Stimulated activated CD4-positive, alpha-beta T cell treated with anti-CD3 and anti-CD28 coated beads, Interleukin-15, amount 100 ng/mL, for 1 hour (primary cell): ENCODE measurements around the gene PHTF2.
"Not testable (repeated sequence)": the region's sequence is repeated elsewhere in the genome, so short reads cannot be mapped to it uniquely, and the experiment has no call there.

Source experiments
- DNase-seq, 2 donors: peaks; one replicate each; pipeline ENCODE4 v3.0.0-alpha.2; 2020; ENCODE audit warnings: low read depth in 1 of 2, low spot score in 1 of 2

The PHTF2 gene

DNA sequence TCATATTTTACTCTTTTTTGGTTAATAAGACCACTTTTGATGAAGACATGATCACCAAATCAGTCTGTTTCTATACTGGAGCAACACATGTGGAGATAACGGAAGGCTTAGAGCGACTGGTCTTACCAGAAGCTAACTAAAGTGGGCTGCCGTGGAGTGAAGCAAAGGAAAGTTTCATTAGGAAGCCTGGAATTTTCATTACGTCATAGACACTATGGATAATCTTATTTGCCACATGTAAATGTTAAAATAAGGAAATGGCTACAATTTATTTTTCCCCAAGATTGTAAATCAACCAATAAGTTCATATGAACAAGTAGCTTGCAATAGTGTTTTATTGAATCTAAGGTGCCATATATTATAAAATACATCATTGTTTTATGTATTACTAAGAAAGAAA lies 185.4 kb downstream of the PHTF2 start:
- no peak for DNase-seq

DNA sequence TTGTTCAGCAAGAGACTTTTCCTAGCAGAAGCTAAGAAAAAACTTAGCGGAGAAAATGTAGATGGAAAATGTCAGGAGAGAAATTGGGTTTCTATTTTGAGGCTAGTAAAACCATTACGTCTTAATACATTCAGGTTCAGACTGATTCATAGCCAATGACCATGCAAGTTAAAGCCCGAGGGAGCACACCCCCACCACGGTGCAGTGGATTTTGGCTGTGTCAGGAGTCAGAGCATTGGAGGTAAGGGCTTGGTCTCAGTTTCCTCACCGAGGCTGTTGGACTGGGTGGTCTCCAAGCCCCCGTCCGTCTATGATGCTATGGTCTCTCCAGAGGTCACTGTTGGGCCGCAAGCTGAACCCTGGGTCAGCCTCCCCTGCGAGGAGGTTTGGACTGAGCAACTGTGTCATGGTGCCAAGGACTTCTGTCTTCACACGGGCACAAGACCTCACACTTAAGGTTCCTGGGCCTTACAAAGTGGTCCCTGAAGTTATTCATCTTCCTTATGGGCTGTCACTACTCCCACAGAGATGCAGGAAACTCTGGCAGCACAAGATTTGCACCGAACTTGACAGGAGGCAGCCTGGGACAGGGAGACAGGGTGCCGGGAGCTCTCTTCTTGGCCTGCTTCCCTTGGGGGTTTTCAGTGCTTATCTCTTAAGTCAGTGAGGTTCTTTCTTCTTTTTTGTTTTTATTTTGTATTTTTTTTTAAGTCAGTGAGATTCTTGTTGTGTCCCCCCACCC lies 186.8 kb downstream of the PHTF2 start:
- DNase-seq, result no peak

DNA sequence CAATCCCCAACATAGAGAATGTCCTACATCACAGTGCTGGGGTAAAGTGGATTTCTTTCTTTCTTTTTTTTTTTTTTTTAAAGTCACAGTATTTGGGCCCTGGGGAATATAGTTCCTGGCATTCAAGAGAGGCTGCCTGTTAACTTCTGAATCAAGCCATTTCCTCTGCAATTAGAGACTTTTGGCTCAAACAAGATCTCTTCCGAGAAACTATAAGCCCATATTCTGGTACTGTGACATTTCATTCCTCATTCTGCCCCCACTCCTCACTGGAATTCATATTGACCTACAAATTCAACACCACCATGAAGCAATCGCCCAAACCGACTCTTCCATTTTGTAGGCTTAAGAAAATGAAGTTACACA lies 187.4 kb downstream of the PHTF2 start:
- no peak for DNase-seq

DNA sequence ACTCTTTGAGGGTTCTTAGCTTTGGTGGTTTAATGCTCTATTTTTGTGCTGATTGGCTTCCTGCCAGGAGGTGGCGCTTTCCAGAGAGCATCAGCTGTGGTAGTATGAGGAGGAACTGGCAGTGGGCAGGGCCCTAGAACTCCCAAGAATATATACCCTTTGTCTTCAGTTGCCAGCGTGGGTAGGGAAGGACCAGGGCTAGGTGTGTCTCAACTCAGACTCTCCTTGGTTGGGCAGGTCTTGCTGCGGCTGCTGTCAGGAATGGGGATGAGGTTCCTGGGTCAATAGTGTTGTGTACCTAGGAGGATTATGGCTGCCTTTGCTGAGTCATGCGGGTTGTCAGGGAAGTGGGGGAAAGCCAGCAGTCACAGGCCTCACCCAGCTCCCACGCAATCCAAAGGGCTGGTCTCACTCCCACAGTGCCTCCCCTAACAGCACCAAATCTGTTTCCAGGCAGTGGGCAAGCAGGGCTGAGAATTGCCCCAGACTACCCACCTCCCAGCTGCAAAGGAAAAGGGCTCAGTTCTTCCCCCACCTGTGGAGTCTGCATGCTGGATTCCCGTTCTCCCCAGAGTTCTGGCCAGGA lies 191.5 kb downstream of the PHTF2 start:
- no peak for DNase-seq

DNA sequence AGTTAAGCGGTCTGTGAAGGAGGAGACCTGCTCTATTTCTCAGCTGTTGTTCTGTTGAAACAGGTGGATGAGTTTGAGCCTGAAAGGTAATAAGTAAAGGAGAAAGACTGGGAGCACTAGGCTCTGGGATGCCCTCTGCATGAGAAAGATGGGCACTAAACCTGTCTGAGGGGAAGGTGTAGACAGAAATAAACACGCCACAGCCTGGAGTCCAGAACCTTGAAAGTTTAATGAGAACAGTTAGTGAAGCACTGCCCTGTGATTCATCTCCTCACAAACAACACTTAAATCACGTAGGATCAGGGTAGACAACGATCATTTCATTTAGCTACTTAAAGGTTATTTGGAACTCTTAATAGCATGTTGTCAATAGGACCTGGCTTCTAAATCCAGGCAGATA lies 193.1 kb downstream of the PHTF2 start:
- DNase-seq, result no peak

DNA sequence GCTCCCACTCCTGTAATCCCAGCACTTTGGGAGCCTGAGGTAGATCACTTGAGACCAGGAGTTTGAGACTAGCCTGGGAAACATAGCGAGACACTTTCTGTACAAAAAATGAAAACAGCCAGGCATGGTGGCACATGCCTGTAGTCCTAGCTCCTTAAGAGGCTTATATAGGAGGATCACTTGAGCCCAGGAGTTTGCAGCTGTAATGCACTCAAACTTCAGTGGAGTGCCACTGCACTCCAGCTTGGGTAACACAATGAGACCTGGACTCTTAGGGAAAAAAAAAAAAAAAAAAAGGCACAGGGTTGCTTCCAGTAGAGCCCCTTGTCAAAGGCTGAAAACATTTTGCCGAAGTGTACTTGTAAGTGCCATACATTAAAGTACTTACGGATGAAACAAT lies 195.3 kb downstream of the PHTF2 start:
- DNase-seq, result no peak

DNA sequence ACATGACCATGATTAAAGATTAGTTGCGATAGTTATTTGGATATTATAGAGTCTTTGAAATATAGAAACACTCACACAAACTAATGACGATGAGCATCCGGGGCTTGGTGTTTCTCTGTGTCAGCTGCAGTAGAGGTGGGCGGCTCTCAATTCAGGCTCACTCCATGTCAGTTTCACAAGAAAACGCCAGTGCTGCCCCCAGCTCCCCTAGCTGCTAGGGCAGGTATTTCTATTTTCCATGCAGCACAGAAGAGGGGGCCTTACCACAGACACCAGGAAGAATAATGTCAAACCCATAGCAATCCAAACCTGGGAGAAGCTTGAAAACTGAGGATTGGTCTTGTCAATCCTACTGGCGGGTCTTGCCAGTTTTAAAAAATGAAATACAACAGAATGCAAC lies 197.1 kb downstream of the PHTF2 start:
- no peak for DNase-seq

DNA sequence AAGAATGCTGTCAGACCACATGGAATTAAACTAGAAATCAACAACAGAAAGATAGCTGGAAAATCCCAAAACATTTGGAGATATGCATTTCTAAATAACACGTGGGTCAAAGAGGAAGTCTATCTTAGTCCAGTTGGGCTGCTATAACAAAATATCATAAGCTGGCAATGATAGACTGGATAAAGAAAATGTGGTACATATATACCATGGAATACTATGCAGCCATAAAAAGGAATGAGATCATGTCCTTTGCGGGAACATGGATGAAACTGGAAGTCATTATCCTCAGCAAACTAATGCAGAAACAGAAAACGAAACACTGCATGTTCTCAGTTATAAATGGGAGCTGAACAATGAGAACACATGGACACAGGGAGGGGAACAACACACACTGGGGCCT lies 200.6 kb downstream of the PHTF2 start:
- not testable (repeated sequence) for DNase-seq

DNA sequence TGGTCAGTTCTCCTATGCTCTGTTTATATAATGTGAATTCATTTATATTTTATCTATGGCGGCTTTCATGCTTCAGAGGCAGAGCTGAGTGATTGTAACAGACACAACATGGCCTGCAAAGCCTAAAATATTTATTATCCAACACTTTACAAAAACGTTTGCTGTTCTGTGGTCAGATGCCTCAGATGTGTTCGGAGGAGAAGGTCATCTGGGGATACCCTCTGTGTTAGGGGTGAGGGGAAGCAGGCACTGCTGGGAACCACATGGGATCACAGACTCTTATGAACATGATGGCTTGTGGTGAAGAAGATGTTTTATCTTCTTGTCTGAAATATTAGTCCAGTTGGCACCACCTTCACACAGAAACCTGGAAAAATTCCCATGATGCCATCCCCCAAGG lies 203.4 kb downstream of the PHTF2 start:
- no peak for DNase-seq

DNA sequence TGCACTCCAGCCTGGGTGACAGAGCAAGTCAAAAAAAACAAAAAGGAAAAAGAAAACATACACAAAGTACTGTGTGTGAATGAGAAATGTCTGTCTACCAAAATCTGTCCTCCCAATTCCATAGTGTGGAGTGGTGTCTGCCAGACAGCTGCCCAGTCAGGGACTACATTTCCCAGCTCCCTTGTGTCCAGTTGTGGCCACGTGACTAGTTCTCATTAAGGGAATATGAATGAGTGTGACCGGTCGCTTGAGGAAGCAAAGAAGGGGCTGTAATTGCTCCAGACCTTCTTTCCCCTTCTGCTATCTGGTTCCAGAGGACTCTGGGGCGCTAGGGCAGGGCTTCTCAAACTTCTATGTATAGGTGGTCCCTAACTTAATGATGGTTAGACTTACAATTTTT lies 204.1 kb downstream of the PHTF2 start:
- DNase-seq, result no peak

DNA sequence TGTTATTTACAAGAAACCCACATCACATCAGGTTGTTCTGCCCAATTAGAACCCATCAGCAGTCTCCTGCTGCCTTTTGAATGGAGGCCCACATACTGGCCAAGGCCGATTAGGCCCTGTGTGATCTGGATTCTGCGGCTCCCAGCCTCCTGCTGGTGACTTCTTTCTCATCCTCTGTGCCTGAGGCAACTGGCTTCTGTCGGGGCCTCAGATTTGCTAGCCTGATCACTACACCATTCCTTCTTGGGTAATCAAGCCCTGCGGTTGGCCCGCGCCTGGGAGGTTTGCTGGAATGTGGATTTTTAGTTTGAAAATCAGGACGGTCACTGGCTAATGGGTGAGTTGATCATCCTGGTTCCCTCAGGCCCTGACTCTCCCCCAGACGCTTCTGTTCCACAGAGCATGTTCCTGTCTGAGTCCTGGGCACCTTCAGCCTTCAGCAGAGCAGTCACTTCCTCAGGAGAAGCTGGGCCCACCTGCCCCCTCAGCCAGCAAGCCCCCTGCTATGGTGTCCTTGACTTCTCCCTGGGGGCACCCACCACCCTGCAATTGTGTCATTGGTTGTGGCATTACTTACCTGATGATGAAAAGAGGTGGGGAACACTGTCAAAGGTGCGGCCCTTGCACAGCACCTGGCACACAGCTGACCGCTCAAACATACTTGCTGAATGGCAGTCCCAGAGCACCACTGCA lies 207.6 kb downstream of the PHTF2 start:
- DNase-seq, result no peak
